Testis (tissue), 3 donors: ENCODE results near the gene ZXDC. TPM values are rescaled to one million over a fixed set of nuclear protein-coding genes. Genes with fewer than 3 reads are reported as not detected.

Experiments used
- DNase-seq: peaks from one replicate; pipeline ENCODE4 v3.0.0-alpha.2; 2019
- H3K27ac ChIP-seq, 2 donors: fragments of 200-600 bp; sonication (generic); one replicate each; pipeline ENCODE4 v1.5.1; 2019
- H3K27me3 ChIP-seq: fragments of 200-600 bp; sonication (generic); one replicate; pipeline ENCODE4 v1.5.1; 2019
- H3K36me3 ChIP-seq: fragments of 200-600 bp; sonication (generic); one replicate; pipeline ENCODE4 v1.5.1; 2017; ENCODE audit warnings: low read depth; ENCODE audit errors: missing control alignments
- H3K4me1 ChIP-seq: fragments of 200-600 bp; sonication (generic); one replicate; pipeline ENCODE4 v1.5.1; 2019
- H3K4me3 ChIP-seq, 2 donors: fragments of 200-600 bp; sonication (generic); one replicate each; pipeline ENCODE4 v1.5.1; 2017 to 2019
- H3K9me3 ChIP-seq: fragments of 200-600 bp; sonication (generic); one replicate; pipeline ENCODE4 v1.5.1; 2017
- POLR2A ChIP-seq: fragments of 450-650 bp; IDR thresholded peaks from one replicate; pipeline ENCODE4 v1.6.1; 2017; ENCODE audit warnings: antibody characterized with exemption, mild to moderate bottlenecking, moderate library complexity
- WGBS, 2 donors: methylation state at CpG; one replicate each; pipeline ENCODE4 v1.1.5; 2018; 5-methylcytosine and 5-hydroxymethylcytosine counted together
- intact Hi-C: fragments of 100-400 bp; cut with DNase I; formaldehyde crosslinking; loops from one replicate; pipeline ENCODE4 v1.15.1; 2023; ENCODE audit warnings: low total_unique reads
- polyA plus RNA-seq: library from polyadenylated mRNA; stranded (reverse); fragments of 350-450 nt; fragmentation: Illumina TruSeq; extraction: RNeasy Lipid Tissue Mini Kit (QIAGEN cat#74804); gene quantifications from one replicate; pipeline ENCODE4 v1.2.3, GENCODE V29; 2014; ENCODE audit warnings: low read depth, low replicate concordance; ENCODE audit not compliant: insufficient read depth
- total RNA-seq, 2 donors: library from RNA; depleted of rRNA; stranded (reverse); fragments of >200 nt; gene quantifications; one replicate each; pipeline ENCODE4 v1.2.3, GENCODE V29; 2016
- TF ChIP-seq, protein P1 (sequence below), 3 experiments: fragments of 450-650 bp in 2 of 3; fragments of 200-600 bp in 1 of 3; sonication (generic) in 1 of 3; IDR thresholded peaks; one replicate each; pipeline ENCODE4 v1.5.1; 2016 to 2019; ENCODE audit warnings: antibody characterized with exemption in 3 of 3, mild to moderate bottlenecking in 2 of 3, moderate library complexity in 1 of 3

Gene ZXDC
- total and polyA plus RNA-seq, 3 donors from 2014 or later = 25.6 to 80.3 (median 78.9) TPM

DNA sequence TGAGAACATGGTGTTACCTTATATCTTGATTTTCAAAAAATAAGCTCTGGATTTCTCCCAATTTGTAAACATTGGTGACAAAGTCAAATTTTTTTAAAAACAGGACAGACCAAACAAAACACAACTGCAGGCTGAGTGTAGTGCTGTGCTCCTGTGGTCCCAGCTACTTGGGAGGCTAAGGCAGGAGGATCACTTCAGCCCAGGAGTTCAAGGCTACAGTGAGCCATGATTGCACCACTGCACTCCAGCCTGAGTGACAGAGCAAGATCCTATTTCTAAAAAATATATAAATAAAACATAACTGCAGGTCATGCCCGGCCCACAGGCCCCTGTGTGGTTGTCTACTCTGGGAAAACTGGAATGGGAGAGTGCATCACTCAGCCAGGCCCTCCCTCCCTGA is 4.0 kb upstream of the ZXDC start:
- no peak overlapping the region for H3K4me3 ChIP-seq
- no peak overlapping the region for H3K27ac ChIP-seq
- TF ChIP-seq, protein P1, sequence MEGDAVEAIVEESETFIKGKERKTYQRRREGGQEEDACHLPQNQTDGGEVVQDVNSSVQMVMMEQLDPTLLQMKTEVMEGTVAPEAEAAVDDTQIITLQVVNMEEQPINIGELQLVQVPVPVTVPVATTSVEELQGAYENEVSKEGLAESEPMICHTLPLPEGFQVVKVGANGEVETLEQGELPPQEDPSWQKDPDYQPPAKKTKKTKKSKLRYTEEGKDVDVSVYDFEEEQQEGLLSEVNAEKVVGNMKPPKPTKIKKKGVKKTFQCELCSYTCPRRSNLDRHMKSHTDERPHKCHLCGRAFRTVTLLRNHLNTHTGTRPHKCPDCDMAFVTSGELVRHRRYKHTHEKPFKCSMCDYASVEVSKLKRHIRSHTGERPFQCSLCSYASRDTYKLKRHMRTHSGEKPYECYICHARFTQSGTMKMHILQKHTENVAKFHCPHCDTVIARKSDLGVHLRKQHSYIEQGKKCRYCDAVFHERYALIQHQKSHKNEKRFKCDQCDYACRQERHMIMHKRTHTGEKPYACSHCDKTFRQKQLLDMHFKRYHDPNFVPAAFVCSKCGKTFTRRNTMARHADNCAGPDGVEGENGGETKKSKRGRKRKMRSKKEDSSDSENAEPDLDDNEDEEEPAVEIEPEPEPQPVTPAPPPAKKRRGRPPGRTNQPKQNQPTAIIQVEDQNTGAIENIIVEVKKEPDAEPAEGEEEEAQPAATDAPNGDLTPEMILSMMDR (IDR thresholded peaks at IDR 0.05) = no peak
- no peak for TF ChIP-seq POLR2A
- H3K9me3 ChIP-seq = no peaks in the 10 kb centered on the region
- peaks cover under 1% of the 10 kb centered on the region for H3K4me1 ChIP-seq
- intact Hi-C loops = no loop called here
- WGBS, 2 donors = 78 to 90% methylated on average over 1 of the region's 1 CpG
- H3K27me3 ChIP-seq = no peaks in the 10 kb centered on the region
- DNase-seq = no peak
- H3K36me3 ChIP-seq = no peaks in the 10 kb centered on the region

DNA sequence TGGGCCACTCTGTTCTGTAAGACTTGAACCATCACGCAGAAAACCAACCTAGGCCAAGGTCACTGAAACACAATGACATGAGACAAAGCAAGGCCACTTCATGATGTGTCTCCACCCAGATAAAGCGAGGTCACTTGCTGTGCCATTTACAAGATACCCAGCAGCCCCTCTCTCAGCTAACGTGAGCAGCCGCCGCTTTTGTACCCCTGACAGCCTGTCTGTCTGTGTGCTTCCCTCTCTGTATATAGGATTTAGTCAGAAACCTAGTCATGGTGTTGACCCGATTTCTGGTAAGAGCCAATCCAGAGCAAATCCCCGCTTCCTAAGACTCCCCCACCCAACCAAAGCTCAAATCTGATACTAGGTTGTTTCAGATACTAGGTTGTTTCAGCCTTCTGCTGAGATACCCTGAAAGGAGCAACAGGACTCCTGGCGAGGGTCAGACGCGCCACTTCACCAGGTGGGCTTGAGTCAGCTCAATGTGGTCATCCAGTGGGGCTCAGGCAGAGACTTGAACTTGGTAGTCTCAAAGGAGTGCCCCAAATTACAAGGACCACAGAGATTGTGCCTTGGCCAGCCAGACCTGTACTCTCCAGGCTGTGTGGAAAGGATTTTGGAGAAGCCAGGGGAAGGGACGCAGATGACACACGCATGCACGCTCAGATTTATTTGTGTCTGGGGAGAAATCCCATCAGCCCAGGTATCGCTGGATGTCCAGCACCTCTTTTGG is 3.1 kb upstream of the ZXDC start:
- intact Hi-C loops = no loop called here
- DNase-seq = no peak
- no peak for TF ChIP-seq POLR2A
- TF ChIP-seq, protein P1 (IDR thresholded peaks at IDR 0.05) = no peak
- Histone ChIP-seq H3K9me3 (no peaks in the 10 kb centered on the region), H3K4me1 (peaks cover 7% of the 10 kb centered on the region), H3K36me3 (no peaks in the 10 kb centered on the region), H3K4me3 (no peak overlapping the region), H3K27ac (no peak overlapping the region), H3K27me3 (no peaks in the 10 kb centered on the region)
- 87 to 93% methylated on average over 14 of the region's 14 CpGs for WGBS, 2 donors

DNA sequence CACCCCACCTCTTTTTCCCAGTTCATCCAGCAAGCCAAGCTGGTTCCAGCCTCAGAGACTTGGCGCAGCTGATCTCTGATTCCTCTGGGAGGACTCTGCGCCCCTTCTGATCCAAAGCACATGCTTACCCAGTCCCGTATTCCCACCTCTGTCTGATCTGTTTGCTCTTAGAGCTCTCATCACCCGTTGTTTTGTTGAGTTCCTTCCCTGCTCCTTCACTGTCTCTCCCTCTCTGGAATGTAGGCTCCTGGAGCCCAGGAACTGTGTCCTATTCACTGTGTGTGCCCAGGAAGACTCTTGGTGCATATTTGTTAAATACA is 1.3 kb upstream of the ZXDC start:
- Histone ChIP-seq H3K36me3 (no peaks in the 10 kb centered on the region), H3K27ac (peak overlapping the region; percentile 89 to 93), H3K9me3 (no peaks in the 10 kb centered on the region), H3K4me3 (no peak overlapping the region), H3K27me3 (no peaks in the 10 kb centered on the region), H3K4me1 (peaks cover 24% of the 10 kb centered on the region)
- TF ChIP-seq, protein P1 (IDR thresholded peaks at IDR 0.05) = no peak
- TF ChIP-seq POLR2A = no peak
- intact Hi-C loops = no loop called here
- DNase-seq = no peak
- WGBS, 2 donors = 13 to 40% methylated on average over 4 of the region's 4 CpGs

DNA sequence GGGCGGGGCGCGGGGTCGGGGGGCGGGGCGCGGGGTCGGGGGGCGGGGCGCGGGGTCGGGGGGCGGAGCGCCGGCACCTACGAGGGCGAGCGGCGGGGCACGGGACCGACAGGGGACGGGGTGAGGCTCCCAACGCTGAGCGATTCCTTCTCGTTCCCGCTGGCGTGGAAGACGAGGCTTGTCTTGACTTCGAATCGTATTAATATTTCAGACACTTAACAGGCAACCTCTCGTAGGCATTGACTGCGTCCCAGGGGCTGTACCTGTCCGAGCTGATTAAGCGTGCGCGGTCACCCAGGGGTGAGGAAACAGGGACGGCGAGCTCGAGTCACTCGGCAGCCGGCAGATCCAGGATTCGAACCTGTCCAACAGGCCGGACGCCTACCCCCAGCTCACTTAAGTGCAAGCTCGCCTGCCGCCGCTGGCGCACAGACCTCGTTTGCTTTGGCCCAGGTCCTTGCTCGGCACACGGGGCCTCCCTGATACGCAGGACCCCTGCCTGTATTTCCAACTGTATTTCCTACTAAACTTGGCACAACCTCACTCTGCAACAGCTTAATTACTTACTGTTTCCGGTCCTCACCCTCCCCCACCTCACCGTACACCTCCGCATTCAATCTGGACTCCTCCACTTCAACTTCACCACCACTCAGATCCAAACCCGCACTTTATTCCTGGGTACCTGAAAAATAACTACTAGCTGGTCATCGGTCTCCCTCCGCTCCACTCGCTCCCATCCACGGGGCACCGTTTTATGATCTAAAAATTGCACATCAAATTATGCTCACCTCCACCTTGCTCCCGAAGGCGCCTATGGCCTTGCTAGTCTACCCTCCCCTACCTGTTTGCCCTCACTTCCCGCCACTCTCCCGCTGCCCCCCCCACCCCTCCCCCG is 722 bp upstream of the ZXDC start:
- intact Hi-C loops = no loop called here
- 9 to 11% methylated on average over 38 to 48 of the region's 66 CpGs for whole genome bisulfite sequencing, 2 donors
- Histone ChIP-seq H3K4me1 (peaks cover 27% of the 10 kb centered on the region), H3K36me3 (no peaks in the 10 kb centered on the region), H3K27me3 (no peaks in the 10 kb centered on the region), H3K4me3 (peak overlapping the region; percentile 65 to 67), H3K27ac (peak overlapping the region; percentile 89 to 93), H3K9me3 (no peaks in the 10 kb centered on the region)
- DNase-seq = no peak
- TF ChIP-seq, protein P1 (IDR thresholded peaks at IDR 0.05) = no peak
- peak; percentile 35 for TF ChIP-seq POLR2A
